WTC11 (cell line): Measurements from ENCODE around the gene GYS1. TPM values are rescaled to one million over a fixed set of nuclear protein-coding genes. Genes with fewer than 3 reads are reported as not detected.
A peak's percentile ranks its signal among the peaks of the same experiment; 100 is the strongest.

Source experiments
- ATAC-seq: fragments of 200-7000 bp; cut with Tn5 transposase; 2 replicates; pipeline ENCODE4 v1.10.0; 2021; ENCODE audit warnings: mild to moderate bottlenecking, moderate library complexity
- CTCF ChIA-PET: fragments of 300-600 bp; sonication (Branson Sonifier 250); formaldehyde crosslinking; loops from one replicate; lab custom pipeline; 2021; ENCODE audit warnings: antibody characterized with exemption; lab: Charles Lee
- POLR2A ChIA-PET: fragments of 350-600 bp; sonication (Branson Sonifier 250); formaldehyde crosslinking; loops from one replicate; lab custom pipeline; 2021; ENCODE audit warnings: antibody characterized with exemption; lab: Charles Lee
- DNase-seq: peaks from one replicate; pipeline ENCODE4 v3.0.0; 2021; ENCODE audit warnings: low spot score
- H3K27ac Mint-ChIP-seq: 2 replicates; pipeline ENCODE4 v1.8.0; 2021; ENCODE audit warnings: mixed read lengths
- H3K27me3 Mint-ChIP-seq: 2 replicates; pipeline ENCODE4 v1.8.0; 2021; ENCODE audit warnings: low read depth, mild to moderate bottlenecking, moderate library complexity, mixed read lengths
- H3K36me3 Mint-ChIP-seq: 2 replicates; pipeline ENCODE4 v1.8.0; 2021; ENCODE audit warnings: mixed read lengths
- H3K4me1 Mint-ChIP-seq: 2 replicates; pipeline ENCODE4 v1.8.0; 2022; ENCODE audit warnings: mixed read lengths
- H3K4me3 Mint-ChIP-seq: 2 replicates; pipeline ENCODE4 v1.8.0; 2021; ENCODE audit warnings: mild to moderate bottlenecking, moderate library complexity, mixed read lengths
- H3K9me3 Mint-ChIP-seq: 2 replicates; pipeline ENCODE4 v1.8.0; 2021; ENCODE audit warnings: mixed read lengths
- CDX4 ChIP-seq: fragments of 250-450 bp; sonication (Bioruptor Pico); IDR thresholded peaks from 2 replicates; pipeline ENCODE4 v1.9.0; 2021; ENCODE audit warnings: moderate library complexity, mild to moderate bottlenecking, inconsistent platforms, borderline replicate concordance
- EMX1 ChIP-seq: fragments of 250-450 bp; sonication (Bioruptor Pico); IDR thresholded peaks from 2 replicates; pipeline ENCODE4 v1.8.0; 2021; ENCODE audit warnings: mild to moderate bottlenecking
- GRHL2 ChIP-seq: fragments of 250-450 bp; sonication (Bioruptor Pico); IDR thresholded peaks from 2 replicates; pipeline ENCODE4 v1.8.0; 2022; ENCODE audit warnings: mild to moderate bottlenecking, moderate library complexity; ENCODE audit not compliant: insufficient replicate concordance, severe bottlenecking
- IRF2 ChIP-seq: sonication (generic); formaldehyde crosslinking; IDR thresholded peaks from 2 replicates; pipeline ENCODE4 v1.8.0; 2022; ENCODE audit warnings: low read depth, missing genetic modification reagents, borderline replicate concordance
- KAT7 ChIP-seq: sonication (generic); formaldehyde crosslinking; IDR thresholded peaks from 2 replicates; pipeline ENCODE4 v1.8.1; 2023; ENCODE audit warnings: missing genetic modification reagents, mild to moderate bottlenecking, borderline replicate concordance
- NR1H2 ChIP-seq: sonication (generic); formaldehyde crosslinking; IDR thresholded peaks from 2 replicates; pipeline ENCODE4 v1.9.0; 2021; ENCODE audit warnings: mild to moderate bottlenecking, moderate library complexity, missing genetic modification reagents
- SP1 ChIP-seq: sonication (generic); formaldehyde crosslinking; conservative IDR thresholded peaks from 2 replicates; pipeline ENCODE4 v1.8.1; 2022; ENCODE audit warnings: missing genetic modification reagents
- STAT6 ChIP-seq: sonication (generic); formaldehyde crosslinking; conservative IDR thresholded peaks from 2 replicates; pipeline ENCODE4 v1.8.1; 2023; ENCODE audit warnings: mild to moderate bottlenecking, low read depth, missing genetic modification reagents, moderate library complexity
- ZMAT4 ChIP-seq: fragments of 250-450 bp; sonication (Bioruptor Pico); IDR thresholded peaks from 2 replicates; pipeline ENCODE4 v1.9.0; 2021; ENCODE audit warnings: mild to moderate bottlenecking
- ZNF396 ChIP-seq: fragments of 250-450 bp; sonication (Bioruptor Pico); IDR thresholded peaks from 2 replicates; pipeline ENCODE4 v1.8.0; 2021; ENCODE audit warnings: mild to moderate bottlenecking, moderate library complexity, borderline replicate concordance
- ZNF423 ChIP-seq: fragments of 250-450 bp; sonication (Bioruptor Pico); IDR thresholded peaks from 2 replicates; pipeline ENCODE4 v2.1.2; 2022; ENCODE audit warnings: mild to moderate bottlenecking, moderate library complexity
- total RNA-seq: library from RNA; stranded (reverse); gene quantifications from 3 replicates; pipeline ENCODE4 v1.2.3, GENCODE V29; 2021
- TF ChIP-seq, protein P1 (sequence below): sonication (generic); formaldehyde crosslinking; IDR thresholded peaks from 2 replicates; pipeline ENCODE4 v1.8.1; 2022; ENCODE audit warnings: mild to moderate bottlenecking, missing genetic modification reagents, moderate library complexity, borderline replicate concordance
- TF ChIP-seq, protein P2 (sequence below): sonication (generic); formaldehyde crosslinking; IDR thresholded peaks from 2 replicates; pipeline ENCODE4 v1.8.0; 2023; ENCODE audit warnings: missing genetic modification reagents
- TF ChIP-seq, protein P3 (sequence below): fragments of 250-450 bp; sonication (Bioruptor Pico); IDR thresholded peaks from 2 replicates; pipeline ENCODE4 v2.1.2; 2022; ENCODE audit warnings: mild to moderate bottlenecking, moderate library complexity
- TF ChIP-seq, protein P4 (sequence below): fragments of 250-450 bp; sonication (Bioruptor Pico); IDR thresholded peaks from 2 replicates; pipeline ENCODE4 v1.9.0; 2021; ENCODE audit warnings: mild to moderate bottlenecking

GYS1 gene
- total RNA-seq, 1 experiment from 2014 or later = 52.0 TPM

DNA sequence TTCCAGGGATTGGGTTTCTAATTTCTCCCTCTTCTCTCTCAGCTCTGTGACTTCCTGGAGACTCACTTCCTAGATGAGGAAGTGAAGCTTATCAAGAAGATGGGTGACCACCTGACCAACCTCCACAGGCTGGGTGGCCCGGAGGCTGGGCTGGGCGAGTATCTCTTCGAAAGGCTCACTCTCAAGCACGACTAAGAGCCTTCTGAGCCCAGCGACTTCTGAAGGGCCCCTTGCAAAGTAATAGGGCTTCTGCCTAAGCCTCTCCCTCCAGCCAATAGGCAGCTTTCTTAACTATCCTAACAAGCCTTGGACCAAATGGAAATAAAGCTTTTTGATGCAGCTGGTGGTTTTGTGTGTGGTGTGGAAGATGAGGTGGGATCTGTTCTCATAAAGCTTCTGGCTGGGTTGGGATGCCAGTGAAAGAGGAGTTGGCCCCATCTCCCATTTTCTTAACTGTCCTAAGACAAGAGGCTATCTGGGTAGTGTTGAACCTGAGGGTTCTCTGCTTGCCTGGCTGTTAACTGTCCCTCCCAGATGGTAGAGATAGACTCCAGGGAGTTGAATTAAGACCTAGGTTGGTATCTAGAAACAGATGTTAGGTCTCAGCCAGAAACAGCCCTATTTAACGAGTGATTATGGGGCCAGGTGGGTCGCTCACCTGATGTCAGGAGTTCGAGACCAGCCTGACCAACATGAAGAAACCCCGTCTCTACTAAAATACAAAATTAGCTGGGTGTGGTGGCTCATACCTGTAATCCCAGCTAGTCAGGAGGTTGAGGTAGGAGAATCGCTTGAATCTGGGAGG, 26.4 kb downstream of the GYS1 start:
- no peaks in the 10 kb centered on the region for H3K27me3 Mint-ChIP-seq
- ChIA-PET CTCF (interaction anchor here (0.5 to 2.6 kb wide), 6 partner anchors 9 to 236 kb away, joined by 3 to 13 read pairs (median 6); partner anchors contain the start of genes GYS1 and RUVBL2), POLR2A (interaction anchor here (1.3 to 1.5 kb wide), 2 partner anchors 12 to 27 kb away, joined by 3 to 4 read pairs; partner anchors contain the start of genes BAX and RUVBL2)
- ATAC-seq (no peak), DNase-seq (no peak)
- peaks cover 4% of the 10 kb centered on the region for H3K9me3 Mint-ChIP-seq
- H3K36me3 Mint-ChIP-seq = peaks cover 45% of the 10 kb centered on the region
- H3K4me3 Mint-ChIP-seq = peak overlapping the region; percentile 99
- H3K4me1 Mint-ChIP-seq = peaks cover 39% of the 10 kb centered on the region
- no peak overlapping the region for H3K27ac Mint-ChIP-seq
- TF ChIP-seq SP1 (no peak), KAT7 (CRISPR knock-in tag) (no peak), ZMAT4 (peak; percentile 60; the same call in 1 of the 2 replicates), IRF2 (CRISPR knock-in tag) (no peak), GRHL2 (CRISPR knock-in tag) (no peak), EMX1 (CRISPR knock-in tag) (0 out of 2 replicates have a peak, but pooled peaks have one; percentile 7), NR1H2 (CRISPR knock-in tag) (no peak), CDX4 (no peak), ZNF423 (CRISPR knock-in tag) (no peak), STAT6 (CRISPR knock-in tag) (no peak), ZNF396 (CRISPR knock-in tag) (no peak)
- TF ChIP-seq, protein P1, sequence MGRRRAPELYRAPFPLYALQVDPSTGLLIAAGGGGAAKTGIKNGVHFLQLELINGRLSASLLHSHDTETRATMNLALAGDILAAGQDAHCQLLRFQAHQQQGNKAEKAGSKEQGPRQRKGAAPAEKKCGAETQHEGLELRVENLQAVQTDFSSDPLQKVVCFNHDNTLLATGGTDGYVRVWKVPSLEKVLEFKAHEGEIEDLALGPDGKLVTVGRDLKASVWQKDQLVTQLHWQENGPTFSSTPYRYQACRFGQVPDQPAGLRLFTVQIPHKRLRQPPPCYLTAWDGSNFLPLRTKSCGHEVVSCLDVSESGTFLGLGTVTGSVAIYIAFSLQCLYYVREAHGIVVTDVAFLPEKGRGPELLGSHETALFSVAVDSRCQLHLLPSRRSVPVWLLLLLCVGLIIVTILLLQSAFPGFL = no peak
- TF ChIP-seq, protein P2, sequence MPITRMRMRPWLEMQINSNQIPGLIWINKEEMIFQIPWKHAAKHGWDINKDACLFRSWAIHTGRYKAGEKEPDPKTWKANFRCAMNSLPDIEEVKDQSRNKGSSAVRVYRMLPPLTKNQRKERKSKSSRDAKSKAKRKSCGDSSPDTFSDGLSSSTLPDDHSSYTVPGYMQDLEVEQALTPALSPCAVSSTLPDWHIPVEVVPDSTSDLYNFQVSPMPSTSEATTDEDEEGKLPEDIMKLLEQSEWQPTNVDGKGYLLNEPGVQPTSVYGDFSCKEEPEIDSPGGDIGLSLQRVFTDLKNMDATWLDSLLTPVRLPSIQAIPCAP (CRISPR knock-in tag) = no peak
- TF ChIP-seq, protein P3, sequence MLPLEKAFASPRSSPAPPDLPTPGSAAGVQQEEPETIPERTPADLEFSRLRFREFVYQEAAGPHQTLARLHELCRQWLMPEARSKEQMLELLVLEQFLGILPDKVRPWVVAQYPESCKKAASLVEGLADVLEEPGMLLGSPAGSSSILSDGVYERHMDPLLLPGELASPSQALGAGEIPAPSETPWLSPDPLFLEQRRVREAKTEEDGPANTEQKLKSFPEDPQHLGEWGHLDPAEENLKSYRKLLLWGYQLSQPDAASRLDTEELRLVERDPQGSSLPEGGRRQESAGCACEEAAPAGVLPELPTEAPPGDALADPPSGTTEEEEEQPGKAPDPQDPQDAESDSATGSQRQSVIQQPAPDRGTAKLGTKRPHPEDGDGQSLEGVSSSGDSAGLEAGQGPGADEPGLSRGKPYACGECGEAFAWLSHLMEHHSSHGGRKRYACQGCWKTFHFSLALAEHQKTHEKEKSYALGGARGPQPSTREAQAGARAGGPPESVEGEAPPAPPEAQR (CRISPR knock-in tag) = no peak
- TF ChIP-seq, protein P4, sequence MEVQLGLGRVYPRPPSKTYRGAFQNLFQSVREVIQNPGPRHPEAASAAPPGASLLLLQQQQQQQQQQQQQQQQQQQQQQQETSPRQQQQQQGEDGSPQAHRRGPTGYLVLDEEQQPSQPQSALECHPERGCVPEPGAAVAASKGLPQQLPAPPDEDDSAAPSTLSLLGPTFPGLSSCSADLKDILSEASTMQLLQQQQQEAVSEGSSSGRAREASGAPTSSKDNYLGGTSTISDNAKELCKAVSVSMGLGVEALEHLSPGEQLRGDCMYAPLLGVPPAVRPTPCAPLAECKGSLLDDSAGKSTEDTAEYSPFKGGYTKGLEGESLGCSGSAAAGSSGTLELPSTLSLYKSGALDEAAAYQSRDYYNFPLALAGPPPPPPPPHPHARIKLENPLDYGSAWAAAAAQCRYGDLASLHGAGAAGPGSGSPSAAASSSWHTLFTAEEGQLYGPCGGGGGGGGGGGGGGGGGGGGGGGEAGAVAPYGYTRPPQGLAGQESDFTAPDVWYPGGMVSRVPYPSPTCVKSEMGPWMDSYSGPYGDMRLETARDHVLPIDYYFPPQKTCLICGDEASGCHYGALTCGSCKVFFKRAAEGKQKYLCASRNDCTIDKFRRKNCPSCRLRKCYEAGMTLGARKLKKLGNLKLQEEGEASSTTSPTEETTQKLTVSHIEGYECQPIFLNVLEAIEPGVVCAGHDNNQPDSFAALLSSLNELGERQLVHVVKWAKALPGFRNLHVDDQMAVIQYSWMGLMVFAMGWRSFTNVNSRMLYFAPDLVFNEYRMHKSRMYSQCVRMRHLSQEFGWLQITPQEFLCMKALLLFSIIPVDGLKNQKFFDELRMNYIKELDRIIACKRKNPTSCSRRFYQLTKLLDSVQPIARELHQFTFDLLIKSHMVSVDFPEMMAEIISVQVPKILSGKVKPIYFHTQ (CRISPR knock-in tag) = 0 out of 2 replicates have a peak, but pooled peaks have one; percentile 41
